Liver (tissue), 3 donors: ENCODE results near the gene MYO7A.

ENCODE experiments used
- ATF3 ChIP-seq: IDR thresholded peaks from 2 replicates; pipeline ENCODE4 v1.6.1; 2016; ENCODE audit warnings: antibody characterized with exemption
- CTCF ChIP-seq: fragments of 150-350 bp; IDR thresholded peaks from 2 replicates; pipeline ENCODE4 v1.5.1; 2017; ENCODE audit warnings: improper control_type of control experiment, low read depth, low read length; ENCODE audit not compliant: missing input control
- GABPA ChIP-seq, 2 donors: IDR thresholded peaks in 1 of 2; conservative IDR thresholded peaks in 1 of 2; 2 replicates each; pipeline ENCODE4 v1.6.1; 2016; ENCODE audit warnings: antibody characterized with exemption in 2 of 2, mild to moderate bottlenecking in 1 of 2, moderate library complexity in 1 of 2
- HNF4G ChIP-seq: IDR thresholded peaks from 2 replicates; pipeline ENCODE4 v1.6.1; 2016; ENCODE audit warnings: antibody characterized with exemption
- MAX ChIP-seq: IDR thresholded peaks from 2 replicates; pipeline ENCODE4 v1.6.1; 2016; ENCODE audit warnings: antibody characterized with exemption
- RAD21 ChIP-seq, 2 donors: IDR thresholded peaks; 2 replicates each; pipeline ENCODE4 v1.6.1; 2016; ENCODE audit warnings: antibody characterized with exemption in 2 of 2, mild to moderate bottlenecking in 2 of 2
- REST ChIP-seq: IDR thresholded peaks from 2 replicates; pipeline ENCODE4 v1.6.1; 2016; ENCODE audit warnings: antibody characterized with exemption, mild to moderate bottlenecking
- RXRA ChIP-seq, 2 donors: IDR thresholded peaks; 2 replicates each; pipeline ENCODE4 v1.6.1; 2017 to 2018; ENCODE audit warnings: antibody characterized with exemption in 2 of 2, mild to moderate bottlenecking in 1 of 2
- SP1 ChIP-seq: IDR thresholded peaks from 2 replicates; pipeline ENCODE4 v1.6.1; 2018; ENCODE audit warnings: antibody characterized with exemption, mild to moderate bottlenecking
- TAF1 ChIP-seq: conservative IDR thresholded peaks from 2 replicates; pipeline ENCODE4 v1.6.1; 2016; ENCODE audit warnings: antibody characterized with exemption, mild to moderate bottlenecking
- YY1 ChIP-seq: IDR thresholded peaks from 2 replicates; pipeline ENCODE4 v1.6.1; 2016; ENCODE audit warnings: antibody characterized with exemption, mild to moderate bottlenecking
- ZBTB33 ChIP-seq: IDR thresholded peaks from 2 replicates; pipeline ENCODE4 v1.6.1; 2016; ENCODE audit warnings: antibody characterized with exemption
- donor health status: healthy.
- donor health status: healthy.

GRCh38 chr11:77142091-77142975, 14.3 kb downstream of the MYO7A start:
- no peak for TF ChIP-seq GABPA (IDR thresholded peaks at IDR 0.05 in 1 of 2, conservative IDR thresholded peaks at IDR 0.05 in 1 of 2)
- TF ChIP-seq RAD21 (IDR thresholded peaks at IDR 0.05): no peak
- TF ChIP-seq YY1: no peak
- no peak for TF ChIP-seq CTCF
- no peak for TF ChIP-seq TAF1
- no peak for TF ChIP-seq SP1
- TF ChIP-seq ATF3: no peak
- no peak for TF ChIP-seq ZBTB33
- TF ChIP-seq HNF4G: no peak
- TF ChIP-seq REST: no peak
- TF ChIP-seq RXRA (IDR thresholded peaks at IDR 0.05): no peak
- no peak for TF ChIP-seq MAX
